A549 (cell line): ENCODE results near the gene GSE1.

Experiments
- CBX2 ChIP-seq: fragments of 200-600 bp; sonication (generic); IDR thresholded peaks from 2 replicates; pipeline ENCODE4 v1.6.1; 2016; ENCODE audit warnings: low read depth, mild to moderate bottlenecking, borderline replicate concordance
- CTCF ChIP-seq: fragments of >200 bp; sonication (Bioruptor Twin); formaldehyde crosslinking; IDR thresholded peaks from 3 replicates; pipeline ENCODE4 v1.5.1; 2016
- EHF ChIP-seq: fragments of 250-450 bp; sonication (Bioruptor Pico); IDR thresholded peaks from 2 replicates; pipeline ENCODE4 v1.5.0; 2020; ENCODE audit warnings: mild to moderate bottlenecking
- EP300 ChIP-seq, 2 experiments: fragments of >200 bp; sonication (Bioruptor Twin); formaldehyde crosslinking; IDR thresholded peaks; 2 replicates in 1 of 2; 3 replicates in 1 of 2; pipeline ENCODE4 v1.6.1; 2016 to 2017
- ESRRA ChIP-seq: fragments of 150-350 bp; IDR thresholded peaks from 2 replicates; pipeline ENCODE4 v1.6.1; 2014; ENCODE audit warnings: mild to moderate bottlenecking, low read length, borderline replicate concordance
- FOSL2 ChIP-seq, 2 experiments: fragments of 450-650 bp in 1 of 2; fragments of >200 bp in 1 of 2; sonication (Bioruptor Twin) in 1 of 2; formaldehyde crosslinking; IDR thresholded peaks; 2 replicates each; pipeline versions ENCODE4 v1.5.0 to v1.6.1; 2016 to 2020; ENCODE audit warnings: mild to moderate bottlenecking in 1 of 2, moderate library complexity in 1 of 2
- MAX ChIP-seq: IDR thresholded peaks from 2 replicates; pipeline ENCODE4 v1.6.1; 2012
- PBX3 ChIP-seq: IDR thresholded peaks from 2 replicates; pipeline ENCODE4 v1.6.1; 2012
- POLR2A ChIP-seq: IDR thresholded peaks from 2 replicates; pipeline ENCODE4 v1.6.1; 2012; ENCODE audit warnings: mild to moderate bottlenecking, low read length
- POLR2AphosphoS2 ChIP-seq: conservative IDR thresholded peaks from 2 replicates; pipeline ENCODE4 v1.6.1; 2012; ENCODE audit warnings: low read length, improper control_type of control experiment, inconsistent platforms
- RARB ChIP-seq: fragments of 250-450 bp; sonication (Bioruptor Pico); IDR thresholded peaks from 2 replicates; pipeline ENCODE4 v1.8.0; 2021; ENCODE audit warnings: mild to moderate bottlenecking, moderate library complexity
- RCOR1 ChIP-seq: fragments of 150-350 bp; IDR thresholded peaks from 2 replicates; pipeline ENCODE4 v1.6.1; 2014; ENCODE audit warnings: antibody characterized with exemption, low read length, low read depth
- RFX5 ChIP-seq: fragments of 450-650 bp; IDR thresholded peaks from 2 replicates; pipeline ENCODE4 v1.7.1; 2014; ENCODE audit warnings: antibody characterized with exemption, mild to moderate bottlenecking, moderate library complexity

GRCh38 chr16:85579191-85579590, 33.9 kb upstream of the GSE1 start:
- no peak for TF ChIP-seq POLR2A
- no peak for TF ChIP-seq EHF (CRISPR knock-in tag)
- TF ChIP-seq CTCF, result no peak
- TF ChIP-seq CBX2, result no peak
- TF ChIP-seq MAX, result no peak
- no peak for TF ChIP-seq RCOR1
- TF ChIP-seq FOSL2 (IDR thresholded peaks at IDR 0.05), result no peak
- TF ChIP-seq FOSL2 (CRISPR knock-in tag; IDR thresholded peaks at IDR 0.05), result no peak
- TF ChIP-seq POLR2AphosphoS2, result no peak
- no peak for TF ChIP-seq ESRRA
- TF ChIP-seq PBX3, result no peak
- TF ChIP-seq RFX5, result no peak
- no peak for TF ChIP-seq EP300 (IDR thresholded peaks at IDR 0.05)
- TF ChIP-seq RARB (CRISPR knock-in tag), result no peak
